Thyroid gland (tissue), 4 donors: ENCODE measurements around the gene ACAD11.

Source experiments
- CTCF ChIP-seq, 6 experiments: fragments of 200-600 bp in 3 of 6; fragments of 450-650 bp in 3 of 6; sonication (generic) in 3 of 6; IDR thresholded peaks; one replicate each; pipeline ENCODE4 v1.5.1; 2016 to 2019; ENCODE audit warnings: antibody characterized with exemption in 6 of 6, mild to moderate bottlenecking in 2 of 6, inconsistent platforms in 1 of 6, moderate library complexity in 1 of 6
- POLR2A ChIP-seq, 2 donors: fragments of 450-650 bp; IDR thresholded peaks; one replicate each; pipeline ENCODE4 v1.6.1; 2017; ENCODE audit warnings: antibody characterized with exemption in 2 of 2, mild to moderate bottlenecking in 2 of 2, moderate library complexity in 1 of 2

DNA sequence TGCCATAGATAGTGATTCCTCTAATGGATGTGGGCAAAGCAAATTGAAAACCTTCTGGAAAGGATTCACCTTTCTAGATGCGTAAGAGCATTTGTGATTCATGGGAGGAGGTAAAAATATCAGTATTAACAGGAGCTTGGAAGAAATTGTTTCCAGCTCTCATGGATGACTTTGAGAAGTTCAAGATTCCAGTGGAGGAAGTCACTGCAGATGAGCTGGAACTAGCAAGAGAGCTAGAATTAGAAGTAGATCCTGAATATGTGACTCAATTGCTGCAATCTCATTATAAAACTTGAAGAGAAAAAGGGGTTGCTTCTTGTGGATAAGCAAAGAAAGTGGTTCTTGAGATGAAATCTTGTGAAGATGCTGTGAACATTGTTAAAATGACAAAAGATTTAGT, 150.5 kb downstream of the ACAD11 start:
- TF ChIP-seq CTCF (IDR thresholded peaks at IDR 0.05) (no peak), POLR2A (IDR thresholded peaks at IDR 0.05) (no peak)
